Keratinocyte (primary cell): ENCODE data around the gene RNF19B. TPM values are rescaled to one million over a fixed set of nuclear protein-coding genes. Genes with fewer than 3 reads are reported as not detected.
"Not testable (repeated sequence)": the region's sequence is repeated elsewhere in the genome, so short reads cannot be mapped to it uniquely, and the experiment has no call there.

Experiments used
- DNase-seq: peaks from one replicate; pipeline ENCODE4 v3.0.0-alpha.2; 2011; ENCODE audit warnings: low read depth, missing footprints, low spot score
- FAIRE-seq: peaks from 2 replicates; lab custom pipeline; 2011; peaks lifted over from hg19 to GRCh38; lab: Jason Lieb, UNC
- H2AFZ ChIP-seq: 2 replicates; pipeline ENCODE4 v1.6.0; 2012; ENCODE audit warnings: low read length, control low read depth, inconsistent platforms; ENCODE audit not compliant: control insufficient read depth
- H3K27ac ChIP-seq: 2 replicates; pipeline ENCODE4 v1.5.1; 2011; ENCODE audit warnings: low read length; ENCODE audit not compliant: control insufficient read depth, insufficient read depth
- H3K27me3 ChIP-seq: 3 replicates; pipeline ENCODE4 v1.6.0; 2011; ENCODE audit warnings: low read length; ENCODE audit not compliant: control insufficient read depth, insufficient read depth; ENCODE audit errors: extremely low read depth
- H3K36me3 ChIP-seq, 2 experiments: 2 replicates in 1 of 2; 3 replicates in 1 of 2; pipeline ENCODE4 v1.5.1; 2011; ENCODE audit warnings: low read length in 2 of 2, mild to moderate bottlenecking in 1 of 2; ENCODE audit not compliant: control insufficient read depth in 2 of 2, insufficient read depth in 2 of 2; ENCODE audit errors: extremely low read depth in 1 of 2
- H3K4me1 ChIP-seq: 3 replicates; pipeline ENCODE4 v1.5.1; 2011; ENCODE audit warnings: low read length; ENCODE audit not compliant: control insufficient read depth, insufficient read depth; ENCODE audit errors: extremely low read depth
- H3K4me2 ChIP-seq: 3 replicates; pipeline ENCODE4 v1.6.0; 2011; ENCODE audit warnings: low read depth, low read length; ENCODE audit not compliant: control insufficient read depth, insufficient read depth; ENCODE audit errors: extremely low read depth
- H3K4me3 ChIP-seq, 3 experiments: fragments of 200-600 bp in 1 of 3; sonication (generic) in 1 of 3; 2 replicates in 2 of 3; 3 replicates in 1 of 3; pipeline ENCODE4 v1.5.1; 2011 to 2016; ENCODE audit warnings: low read length in 3 of 3, mild to moderate bottlenecking in 3 of 3, control low read depth in 2 of 3, inconsistent platforms in 1 of 3, low read depth in 1 of 3, mixed read lengths in 1 of 3, mixed run types in 1 of 3, moderate library complexity in 1 of 3; ENCODE audit not compliant: control insufficient read depth in 2 of 3, insufficient read depth in 2 of 3; ENCODE audit errors: extremely low read depth in 1 of 3
- H3K79me2 ChIP-seq: 2 replicates; pipeline ENCODE4 v1.6.0; 2012; ENCODE audit warnings: low read length; ENCODE audit not compliant: control insufficient read depth, insufficient read depth
- H3K9ac ChIP-seq: 3 replicates; pipeline ENCODE4 v1.6.0; 2011; ENCODE audit warnings: low read length; ENCODE audit not compliant: control insufficient read depth, insufficient read depth; ENCODE audit errors: extremely low read depth
- H3K9me1 ChIP-seq: 3 replicates; pipeline ENCODE4 v1.6.0; 2011; ENCODE audit warnings: low read length; ENCODE audit not compliant: control insufficient read depth, insufficient read depth; ENCODE audit errors: extremely low read depth
- H3K9me3 ChIP-seq: 2 replicates; pipeline ENCODE4 v1.5.1; 2012; ENCODE audit warnings: low read depth, low read length; ENCODE audit not compliant: control insufficient read depth
- H4K20me1 ChIP-seq: 3 replicates; pipeline ENCODE4 v1.6.0; 2011; ENCODE audit warnings: low read length; ENCODE audit not compliant: control insufficient read depth, insufficient read depth; ENCODE audit errors: extremely low read depth
- EZH2 ChIP-seq: IDR thresholded peaks from one replicate; pipeline ENCODE4 v1.6.1; 2012; ENCODE audit warnings: inconsistent platforms, mild to moderate bottlenecking, low read length, moderate library complexity
- dilution Hi-C: fragments of 300-500 bp; cut with MboI; formaldehyde crosslinking; loops from one replicate; pipeline ENCODE4 v1.7.0; 2020; ENCODE audit warnings: low sequenced_read_pairs; ENCODE audit not compliant: extremely low pct_ligation_motif_present
- polyA plus RNA-seq, 5 experiments: library from polyadenylated mRNA; depleted of rRNA in 3 of 5; stranded (reverse) in 3 of 5; stranded (forward) in 1 of 5; unstranded in 1 of 5; fragments of >200 nt; gene quantifications; 1 replicate in 1 of 5; 2 replicates in 3 of 5; 3 replicates in 1 of 5; pipeline versions ENCODE4 v1.2.1 to v1.2.3, GENCODE V29; 2011 to 2012; ENCODE audit warnings: missing spikeins in 2 of 5, low read depth in 1 of 5, low replicate concordance in 1 of 5
- TF ChIP-seq, protein P1 (sequence below), 3 experiments: IDR thresholded peaks in 1 of 3; conservative IDR thresholded peaks in 1 of 3; optimal IDR thresholded peaks in 1 of 3; 2 replicates in 2 of 3; 3 replicates in 1 of 3; pipeline versions ENCODE3 to v1.5.1; 2011; ENCODE audit warnings: low read length in 3 of 3, mild to moderate bottlenecking in 3 of 3, moderate library complexity in 2 of 3, control low read depth in 1 of 3, inconsistent platforms in 1 of 3; ENCODE audit not compliant: insufficient read depth in 2 of 3; ENCODE audit errors: extremely low read depth in 1 of 3

Gene RNF19B
- polyA plus RNA-seq, 1 donor (not counting 4 experiments of a cell fraction or from before 2014, with no cell fraction given), result 33.5 TPM

GRCh38 chr1:32997381-32997891 is 32.8 kb upstream of the RNF19B start:
- Histone ChIP-seq H3K27me3 (no peaks in the 10 kb centered on the region), H3K4me3 (no peak overlapping the region), H3K9me3 (no peaks in the 10 kb centered on the region), H4K20me1 (no peaks in the 10 kb centered on the region), H3K36me3 (peaks cover 0 to 7% of the 10 kb centered on the region in 2 experiments), H3K9me1 (no peaks in the 10 kb centered on the region), H3K4me1 (peaks cover 11% of the 10 kb centered on the region), H2AFZ (no peak overlapping the region), H3K4me2 (no peak overlapping the region), H3K27ac (peak overlapping the region; percentile 21), H3K79me2 (no peaks in the 10 kb centered on the region), H3K9ac (no peak overlapping the region)
- FAIRE-seq, result peak; percentile 20
- no peak for TF ChIP-seq EZH2
- no peak for DNase-seq
- dilution Hi-C loops, result no loop called here

DNA sequence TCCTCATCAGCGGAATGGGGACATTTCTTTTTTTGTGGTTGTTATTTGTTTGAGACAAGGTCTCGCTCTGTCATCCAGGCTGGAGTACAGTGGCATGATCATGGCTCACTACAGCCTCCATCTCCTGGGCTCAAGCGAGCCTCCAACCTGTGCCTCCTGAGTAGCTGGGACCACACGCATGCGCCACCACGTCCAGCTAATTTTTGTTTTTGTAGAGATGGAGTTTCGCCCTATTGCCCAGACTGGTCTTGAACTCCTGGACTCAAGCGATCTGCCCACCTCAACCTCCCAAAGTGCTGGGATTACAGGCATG is 28.7 kb upstream of the RNF19B start:
- H3K36me3 ChIP-seq, H3K27me3 ChIP-seq, FAIRE-seq, H3K9me3 ChIP-seq, H3K79me2 ChIP-seq, H2AFZ ChIP-seq, H3K9me1 ChIP-seq, dilution Hi-C loops, H4K20me1 ChIP-seq, DNase-seq, H3K4me3 ChIP-seq: not testable (repeated sequence)
- Histone ChIP-seq H3K4me2 (peak overlapping the region; percentile 76), H3K9ac (peak overlapping the region; percentile 57), H3K27ac (peak overlapping the region; percentile 89), H3K4me1 (peaks cover 48% of the 10 kb centered on the region)

GRCh38 chr1:32992489-32993323 is 28.1 kb upstream of the RNF19B start:
- peak overlapping the region; percentile 89 for H3K27ac ChIP-seq
- no peaks in the 10 kb centered on the region for H3K36me3 ChIP-seq
- peak overlapping the region; percentile 57 for H3K9ac ChIP-seq
- dilution Hi-C loops, result no loop called here
- no peaks in the 10 kb centered on the region for H4K20me1 ChIP-seq
- no peaks in the 10 kb centered on the region for H3K9me3 ChIP-seq
- DNase-seq, result peak; percentile 88
- TF ChIP-seq EZH2, result no peak
- TF ChIP-seq, protein P1, sequence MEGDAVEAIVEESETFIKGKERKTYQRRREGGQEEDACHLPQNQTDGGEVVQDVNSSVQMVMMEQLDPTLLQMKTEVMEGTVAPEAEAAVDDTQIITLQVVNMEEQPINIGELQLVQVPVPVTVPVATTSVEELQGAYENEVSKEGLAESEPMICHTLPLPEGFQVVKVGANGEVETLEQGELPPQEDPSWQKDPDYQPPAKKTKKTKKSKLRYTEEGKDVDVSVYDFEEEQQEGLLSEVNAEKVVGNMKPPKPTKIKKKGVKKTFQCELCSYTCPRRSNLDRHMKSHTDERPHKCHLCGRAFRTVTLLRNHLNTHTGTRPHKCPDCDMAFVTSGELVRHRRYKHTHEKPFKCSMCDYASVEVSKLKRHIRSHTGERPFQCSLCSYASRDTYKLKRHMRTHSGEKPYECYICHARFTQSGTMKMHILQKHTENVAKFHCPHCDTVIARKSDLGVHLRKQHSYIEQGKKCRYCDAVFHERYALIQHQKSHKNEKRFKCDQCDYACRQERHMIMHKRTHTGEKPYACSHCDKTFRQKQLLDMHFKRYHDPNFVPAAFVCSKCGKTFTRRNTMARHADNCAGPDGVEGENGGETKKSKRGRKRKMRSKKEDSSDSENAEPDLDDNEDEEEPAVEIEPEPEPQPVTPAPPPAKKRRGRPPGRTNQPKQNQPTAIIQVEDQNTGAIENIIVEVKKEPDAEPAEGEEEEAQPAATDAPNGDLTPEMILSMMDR (optimal IDR thresholded peaks at IDR 0.05 in 1 of 3, IDR thresholded peaks at IDR 0.05 in 1 of 3, conservative IDR thresholded peaks at IDR 0.05 in 1 of 3; ENCODE audit: extremely low read depth in 1 of 3, insufficient read depth in 2 of 3, low read length in 3 of 3), result no peak
- peaks cover 53% of the 10 kb centered on the region for H3K4me1 ChIP-seq
- no peak overlapping the region for H2AFZ ChIP-seq
- no peaks in the 10 kb centered on the region for H3K27me3 ChIP-seq
- peak; percentile 83 for FAIRE-seq
- no peaks in the 10 kb centered on the region for H3K79me2 ChIP-seq
- peak overlapping the region in 1 of 3 experiments; percentile 21 for H3K4me3 ChIP-seq
- H3K9me1 ChIP-seq, result peaks cover 2% of the 10 kb centered on the region
- peak overlapping the region; percentile 76 for H3K4me2 ChIP-seq
